ENCODE data around the gene GTPBP3. TPM values are rescaled to one million over a fixed set of nuclear protein-coding genes. Genes with fewer than 3 reads are reported as not detected.
A peak's percentile ranks its signal among the peaks of the same experiment; 100 is the strongest.

The GTPBP3 gene
- total and polyA plus RNA-seq, 9 of the 15 experiments (the other 6 are each of a cell fraction or from before 2014, with no cell fraction given), result 4.9 to 124 (median 22.6) TPM

GRCh38 chr19:17309198-17309964 lies 28.0 kb upstream of the GTPBP3 start, which contains the start of gene DDA1 (continued):
- TF ChIP-seq REST (IDR thresholded peaks at IDR 0.05; ENCODE audit: borderline replicate concordance) (no peak), REST (CRISPR knock-in tag; IDR thresholded peaks at IDR 0.05; ENCODE audit: low read depth) (no peak), ZNF311 (CRISPR knock-in tag; IDR thresholded peaks at IDR 0.05) (no peak), ZNF143 (CRISPR knock-in tag; IDR thresholded peaks at IDR 0.05) (peak; percentile 93), CREBBP (IDR thresholded peaks at IDR 0.05; ENCODE audit: low read depth, low read length) (no peak), TRIM25 (IDR thresholded peaks at IDR 0.05; ENCODE audit: borderline replicate concordance) (no peak), ZNF24 (IDR thresholded peaks at IDR 0.05) (no peak), PCBP2 (IDR thresholded peaks at IDR 0.05; ENCODE audit: low read depth, low read length, poor library complexity, severe bottlenecking) (no peak), E4F1 (CRISPR knock-in tag; IDR thresholded peaks at IDR 0.05; ENCODE audit: borderline replicate concordance) (no peak), HINFP (tag; conservative IDR thresholded peaks at IDR 0.05; ENCODE audit: low read depth) (peak; percentile 99), SIN3B (IDR thresholded peaks at IDR 0.05; ENCODE audit: low read depth) (peak; percentile 81; the same call in 1 of the 2 replicates), USF1 (CRISPR knock-in tag; IDR thresholded peaks at IDR 0.05) (0 out of 2 replicates have a peak, but pooled peaks have one; percentile 5)
